GM21360 (cell line): ENCODE results near the gene CDC5L.

Experiments
- ATAC-seq: cut with Tn5 transposase; IDR thresholded peaks from one replicate; pipeline ENCODE4 v1.9.1; 2021; ENCODE audit warnings: mild to moderate bottlenecking, moderate library complexity; ENCODE audit not compliant: unreplicated experiment

Gene CDC5L

DNA sequence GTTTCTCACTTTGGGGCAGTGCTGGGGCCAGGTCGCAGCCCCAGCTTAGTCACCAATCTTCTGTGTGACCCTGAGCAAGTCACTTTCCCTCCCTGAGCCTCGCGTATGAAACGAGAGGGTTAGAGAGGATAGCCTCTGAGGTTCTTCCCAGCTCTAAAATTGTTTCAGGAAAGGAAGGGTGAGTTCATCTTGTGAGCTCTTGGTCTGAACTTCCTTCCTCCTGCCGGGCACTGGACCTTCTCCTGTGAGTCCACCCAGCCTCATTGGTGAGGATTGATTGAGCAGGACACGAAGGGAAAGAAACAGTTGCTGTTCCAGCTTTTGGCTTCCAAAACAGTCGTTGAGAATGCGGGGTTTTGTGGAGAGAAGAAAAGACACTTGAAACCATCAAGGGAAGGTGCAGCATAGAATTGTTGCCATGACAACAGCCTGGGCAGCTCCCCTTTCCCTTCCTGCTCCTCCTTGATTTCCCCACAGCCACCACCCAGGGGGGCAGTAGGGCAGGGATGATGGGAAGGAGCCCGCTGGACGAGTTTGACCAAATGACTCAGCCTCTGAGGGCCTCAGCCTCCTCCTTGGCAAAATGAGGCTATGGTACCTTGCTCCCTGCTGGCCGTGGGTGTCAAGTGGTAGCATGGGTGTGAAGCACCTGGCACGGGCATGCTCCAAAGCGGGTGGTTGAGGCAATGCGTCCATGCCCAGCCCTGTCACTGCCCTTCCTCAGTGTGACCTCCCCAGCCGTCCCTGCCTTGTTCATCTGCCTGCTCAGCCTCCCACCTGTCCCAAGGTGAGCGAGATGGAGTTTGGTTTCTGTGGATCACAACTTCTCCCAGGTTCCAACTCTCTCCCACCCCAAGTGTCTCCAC, 107.8 kb downstream of the CDC5L start:
- no peak for ATAC-seq

DNA sequence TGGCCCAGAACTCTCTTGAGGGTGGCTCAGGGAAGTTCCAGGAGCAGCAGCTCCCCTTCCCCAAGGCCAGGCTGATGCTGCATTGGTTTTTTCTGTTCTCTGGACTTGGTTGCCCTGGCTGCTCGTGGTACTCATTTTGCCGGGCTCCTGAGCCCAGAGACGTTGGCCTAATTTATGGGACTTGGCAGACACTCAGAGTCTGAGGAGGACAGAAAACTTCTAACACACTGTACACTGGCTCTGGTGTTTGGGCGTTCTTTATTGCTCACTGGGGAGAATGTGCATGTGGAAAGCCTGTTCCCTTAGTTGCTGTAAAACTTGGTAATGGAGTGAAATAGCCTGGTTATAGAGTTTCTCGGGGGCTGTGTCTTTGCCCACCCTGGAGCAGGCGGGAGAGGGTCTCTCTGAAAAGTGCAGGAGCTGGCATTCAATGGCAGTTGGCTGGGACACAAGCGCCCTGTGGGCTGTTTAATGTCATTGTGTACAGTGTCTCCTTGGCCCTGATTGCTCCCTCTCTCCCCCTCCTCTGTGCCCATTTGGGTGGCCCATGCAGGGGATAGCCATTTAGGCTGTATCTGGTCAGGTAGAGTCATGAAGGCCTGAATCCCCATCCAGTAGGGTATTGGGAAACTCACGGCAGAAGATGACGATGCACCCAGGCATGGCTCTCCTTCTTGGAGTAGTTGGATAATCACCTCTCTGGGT, 109.3 kb downstream of the CDC5L start:
- no peak for ATAC-seq

DNA sequence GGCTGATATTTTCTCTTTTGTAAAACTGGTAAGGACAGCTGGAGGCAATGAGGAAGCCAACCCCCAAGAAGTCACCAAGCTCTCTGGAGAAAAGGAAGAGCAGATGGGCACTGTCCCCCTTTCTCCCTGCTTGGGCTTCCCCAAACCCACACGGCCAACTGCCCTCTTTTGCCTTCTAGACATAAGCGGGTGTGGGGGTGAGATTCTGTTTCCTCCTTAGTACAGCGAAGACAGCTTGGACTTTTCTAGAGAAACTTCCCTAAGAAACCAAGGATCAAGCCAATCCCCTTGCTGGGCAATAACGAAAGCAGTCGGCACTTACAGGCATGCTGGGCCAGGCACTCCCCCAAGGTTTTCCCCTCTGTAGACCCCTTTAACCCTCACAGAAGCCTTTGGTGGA, 110.3 kb downstream of the CDC5L start:
- no peak for ATAC-seq

DNA sequence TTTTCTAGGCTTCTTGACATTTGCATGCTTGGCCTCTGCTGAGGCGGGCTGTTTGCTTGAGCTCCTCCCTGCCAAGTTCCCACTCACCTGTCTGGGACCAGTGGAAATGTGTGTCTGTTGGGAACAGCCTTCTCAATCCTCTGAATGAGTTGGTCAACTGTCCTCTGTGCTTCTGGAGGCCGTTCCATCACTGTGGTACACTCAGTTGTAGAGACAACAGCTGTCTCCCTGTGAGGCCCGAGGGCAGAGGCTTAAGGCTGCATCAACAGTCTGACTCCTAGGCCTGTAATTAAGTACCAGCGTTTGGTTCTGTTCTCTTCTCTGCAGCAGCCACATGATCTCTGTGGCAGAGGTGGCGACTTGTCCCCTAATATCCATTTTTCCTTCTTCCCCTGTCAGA, 110.9 kb downstream of the CDC5L start:
- ATAC-seq: no peak

DNA sequence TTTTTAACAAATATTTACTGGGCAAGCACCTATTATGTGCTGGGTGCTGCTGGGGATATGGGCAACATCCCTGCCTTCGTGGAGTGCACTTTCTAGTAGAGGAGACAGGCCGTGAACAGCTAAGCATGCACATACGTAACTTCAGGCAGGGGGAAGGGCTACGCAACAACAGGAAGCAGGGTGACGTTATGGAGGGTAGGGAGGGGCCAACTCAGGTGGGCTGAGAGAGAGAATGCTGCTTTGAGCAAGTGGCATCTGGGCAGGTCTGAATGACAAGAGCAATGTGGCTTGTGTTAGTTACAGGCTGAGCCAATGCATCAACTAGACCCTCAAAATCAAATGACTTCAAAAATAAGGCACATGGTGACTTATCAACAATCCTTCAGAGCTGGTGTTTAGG, 112.1 kb downstream of the CDC5L start:
- ATAC-seq: no peak
